GM12891 (cell line): ENCODE measurements around the gene GYS1.

Source experiments
- POLR2A ChIP-seq: IDR thresholded peaks from 2 replicates; pipeline ENCODE4 v1.6.1; 2011; ENCODE audit warnings: low read depth, low read length, control low read depth
- POLR2AphosphoS5 ChIP-seq: IDR thresholded peaks from 2 replicates; pipeline ENCODE4 v1.6.1; 2011; ENCODE audit warnings: low read depth, low read length, control low read depth
- SPI1 ChIP-seq: IDR thresholded peaks from 2 replicates; pipeline ENCODE4 v1.6.1; 2011; ENCODE audit warnings: low read depth, low read length, control low read depth
- TAF1 ChIP-seq: IDR thresholded peaks from 2 replicates; pipeline ENCODE4 v1.6.1; 2011; ENCODE audit warnings: low read depth, low read length, control low read depth

GRCh38 chr19:48967346-48968178 is 25.5 kb downstream of the GYS1 start:
- TF ChIP-seq POLR2A (peak; percentile 67), TAF1 (no peak), POLR2AphosphoS5 (peak; percentile 64), SPI1 (peak; percentile 84)
